Embryonic facial prominence (tissue), 1 donor: ENCODE measurements around the gene PSMD11.

Experiments
- DNase-seq: peaks from one replicate; pipeline ENCODE4 v3.0.0-alpha.2; 2016; ENCODE audit errors: extremely low spot score

PSMD11 gene

DNA sequence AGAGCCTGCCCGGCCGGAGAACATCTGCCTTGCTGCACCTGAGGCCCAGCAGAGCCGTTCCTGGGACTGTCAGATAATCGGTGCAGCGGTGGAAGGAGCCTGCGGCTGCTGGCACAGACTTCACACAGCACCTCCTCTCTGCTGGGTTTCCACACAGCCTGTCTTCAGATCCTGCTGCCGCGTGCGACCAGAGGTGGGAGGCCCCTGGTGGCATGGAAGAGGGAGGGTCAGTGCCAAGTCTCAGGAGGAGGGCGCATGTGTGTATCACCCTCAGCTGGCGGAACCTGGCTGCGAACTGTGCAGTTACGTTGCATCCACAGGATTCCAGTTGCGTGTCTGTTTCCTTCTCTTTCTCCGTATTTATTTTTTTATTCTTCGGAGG is 45.8 kb downstream of the PSMD11 start:
- no peak for DNase-seq

DNA sequence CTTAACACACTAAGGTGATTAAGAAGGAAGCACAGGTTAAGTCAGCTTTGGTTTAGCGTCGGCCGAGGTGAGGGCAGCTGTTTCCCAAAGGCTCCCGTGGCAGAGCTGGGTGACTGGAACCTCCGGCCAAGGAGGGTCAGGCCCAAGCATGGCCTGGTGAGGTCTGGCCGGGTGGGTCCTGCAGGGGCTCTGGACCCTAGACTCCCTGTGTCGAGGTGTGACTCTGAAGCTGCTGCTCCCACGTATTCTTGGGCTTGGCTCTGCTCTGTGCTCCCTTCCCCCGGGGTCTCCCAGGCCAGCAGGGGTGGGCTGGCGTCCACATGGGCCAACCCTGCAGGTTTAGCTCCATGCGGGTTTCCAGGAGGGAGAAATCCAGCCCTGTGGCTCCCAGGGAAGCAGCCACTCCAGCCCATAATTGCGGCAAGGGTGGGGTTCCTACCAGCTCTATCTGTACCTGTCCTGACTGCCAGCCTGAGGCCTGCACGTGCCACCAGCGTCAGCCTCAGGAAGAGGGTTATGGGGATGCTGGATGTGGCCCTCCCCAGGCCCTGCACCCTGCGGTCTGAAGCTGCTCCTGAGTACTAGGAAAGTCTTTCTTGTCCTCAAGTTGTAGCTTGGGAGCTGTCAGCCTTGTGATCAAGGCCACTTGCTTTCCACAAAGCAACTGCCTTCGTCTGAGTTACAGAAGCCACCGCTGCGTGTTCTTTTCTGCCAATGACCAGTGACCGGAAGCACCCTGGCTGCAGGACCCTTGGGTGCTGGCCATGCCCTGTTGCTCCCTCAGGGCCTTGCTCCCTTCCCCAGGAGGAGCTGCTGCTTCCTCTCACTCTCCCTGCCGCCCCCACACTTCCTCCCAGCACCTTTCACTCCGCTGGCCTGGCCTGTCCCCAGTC is 47.3 kb downstream of the PSMD11 start:
- DNase-seq = no peak

DNA sequence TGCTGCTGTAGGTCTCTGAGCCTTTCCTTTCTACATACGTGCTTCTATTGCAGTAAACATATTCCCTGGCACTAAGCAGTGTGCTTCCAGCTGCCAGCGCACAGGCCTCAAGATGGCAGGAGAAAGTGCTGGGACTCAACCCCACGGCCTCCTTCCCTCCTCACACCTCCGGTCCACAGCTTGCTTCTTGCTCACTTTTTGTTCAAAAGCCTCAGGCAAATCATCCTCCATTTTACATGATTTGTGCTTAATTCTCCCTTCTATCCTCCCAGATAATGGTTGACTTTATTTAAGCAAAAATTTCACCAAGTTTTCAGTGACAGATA is 47.9 kb downstream of the PSMD11 start:
- no peak for DNase-seq

DNA sequence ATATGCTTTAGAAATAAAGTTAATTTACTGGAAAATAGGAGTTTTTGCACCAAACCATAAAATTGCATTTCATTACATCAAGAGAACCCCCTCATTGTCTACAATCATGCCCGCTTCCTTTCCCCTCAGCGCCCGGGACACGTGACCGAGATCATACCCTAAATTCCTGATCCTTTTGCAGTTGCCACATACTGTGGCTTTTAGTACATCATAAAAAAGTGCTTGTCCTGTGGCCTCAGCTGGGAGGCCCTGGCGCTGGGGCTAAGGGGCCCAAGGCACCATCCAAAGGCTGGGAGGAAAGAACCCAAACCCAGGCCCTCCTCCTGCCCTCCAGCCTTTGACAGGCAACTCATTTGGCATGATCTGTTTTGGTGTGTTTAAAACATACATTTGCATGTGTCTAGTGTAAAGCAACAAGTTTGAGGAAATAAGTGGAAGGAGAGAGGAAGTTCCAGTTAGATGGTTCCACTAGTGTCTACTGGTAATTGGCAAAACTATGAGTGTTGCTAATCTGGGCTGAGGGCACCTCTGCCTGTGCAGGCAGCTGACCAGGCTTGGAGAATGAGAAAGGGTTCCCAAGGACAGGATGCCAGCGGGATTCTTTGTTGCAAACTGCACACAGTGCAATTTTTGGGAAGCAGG is 48.5 kb downstream of the PSMD11 start:
- no peak for DNase-seq

DNA sequence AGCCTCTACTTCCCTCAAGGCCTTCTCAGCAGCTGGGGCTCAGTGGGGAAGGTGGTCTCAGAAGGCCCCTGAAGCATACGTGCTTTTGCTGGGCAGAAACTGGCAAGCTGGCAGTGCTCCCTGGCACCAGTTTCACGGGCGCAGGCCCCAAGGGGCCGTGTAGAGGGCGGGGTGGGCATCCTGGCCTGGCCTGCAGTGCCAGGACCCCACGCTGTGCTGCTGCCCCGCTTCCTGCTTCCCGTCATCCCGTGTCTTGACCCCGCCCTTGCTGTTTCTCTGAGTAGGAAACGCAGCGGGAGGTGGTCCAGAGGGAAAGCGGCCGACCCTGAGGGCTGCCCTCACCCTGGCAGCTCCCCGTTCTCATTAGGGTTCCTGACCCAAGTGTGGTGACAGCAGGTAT is 49.3 kb downstream of the PSMD11 start:
- no peak for DNase-seq

DNA sequence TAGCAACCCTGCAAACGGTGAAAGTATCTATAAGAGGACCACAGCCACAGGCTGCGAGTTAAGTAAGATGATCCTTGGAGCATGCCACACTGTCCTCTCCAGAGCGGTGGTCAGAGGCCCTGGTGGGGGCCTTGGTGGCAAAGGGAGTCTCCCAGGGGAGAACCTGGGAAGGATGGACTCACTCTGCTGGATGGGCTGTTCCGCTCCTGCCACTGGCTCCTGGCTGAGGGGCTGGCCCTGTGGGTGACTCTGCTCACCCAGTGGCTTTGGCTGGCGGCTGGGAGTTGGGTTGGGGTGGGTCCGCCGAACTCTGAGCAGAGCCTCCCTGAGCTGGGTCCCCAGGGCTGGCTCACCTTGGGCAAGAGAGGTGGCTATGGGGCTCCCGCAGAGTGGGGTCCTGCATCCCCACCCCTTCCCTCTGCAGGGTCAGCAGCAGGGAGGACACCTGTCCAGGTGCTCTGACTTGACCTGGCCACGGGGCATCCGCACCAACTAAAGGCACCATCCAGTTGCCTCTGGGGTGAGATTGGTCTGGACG is 49.7 kb downstream of the PSMD11 start:
- DNase-seq = no peak

DNA sequence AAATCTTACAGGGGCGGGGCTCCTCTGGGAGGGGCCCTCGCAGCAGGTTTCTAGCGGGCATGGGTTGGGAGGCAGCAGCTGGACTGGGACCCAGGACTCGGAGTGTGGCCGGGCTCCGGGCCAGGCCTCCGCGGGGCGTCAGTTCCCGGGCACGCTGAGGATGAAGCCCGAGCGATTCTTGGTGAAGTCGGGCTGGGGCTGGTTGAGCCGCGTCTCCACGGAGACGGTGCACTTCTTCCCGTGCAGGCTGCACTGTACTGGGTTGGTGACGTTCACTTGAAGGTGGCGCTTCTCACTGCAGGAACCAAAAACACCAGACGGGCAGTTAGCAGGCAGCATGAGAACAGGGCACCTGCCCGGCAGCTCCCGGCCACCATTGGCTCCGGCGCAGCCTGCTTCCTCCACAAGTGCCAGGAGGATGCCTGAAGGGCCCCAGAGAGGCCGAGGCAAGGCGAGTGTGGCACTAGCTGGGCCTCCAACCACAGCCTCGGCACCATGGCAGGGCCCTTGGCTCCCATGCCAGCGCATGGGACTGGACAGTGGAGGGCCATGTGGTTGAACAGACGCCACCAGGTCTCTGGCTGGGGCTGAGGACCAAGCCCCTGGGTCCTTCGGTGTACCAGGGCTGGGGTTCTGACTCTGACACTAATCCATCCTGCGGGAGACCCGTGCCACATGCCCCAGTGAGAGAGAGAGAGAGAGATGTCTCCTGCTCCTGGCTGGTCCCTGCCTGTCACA is 50.5 kb downstream of the PSMD11 start:
- no peak for DNase-seq

DNA sequence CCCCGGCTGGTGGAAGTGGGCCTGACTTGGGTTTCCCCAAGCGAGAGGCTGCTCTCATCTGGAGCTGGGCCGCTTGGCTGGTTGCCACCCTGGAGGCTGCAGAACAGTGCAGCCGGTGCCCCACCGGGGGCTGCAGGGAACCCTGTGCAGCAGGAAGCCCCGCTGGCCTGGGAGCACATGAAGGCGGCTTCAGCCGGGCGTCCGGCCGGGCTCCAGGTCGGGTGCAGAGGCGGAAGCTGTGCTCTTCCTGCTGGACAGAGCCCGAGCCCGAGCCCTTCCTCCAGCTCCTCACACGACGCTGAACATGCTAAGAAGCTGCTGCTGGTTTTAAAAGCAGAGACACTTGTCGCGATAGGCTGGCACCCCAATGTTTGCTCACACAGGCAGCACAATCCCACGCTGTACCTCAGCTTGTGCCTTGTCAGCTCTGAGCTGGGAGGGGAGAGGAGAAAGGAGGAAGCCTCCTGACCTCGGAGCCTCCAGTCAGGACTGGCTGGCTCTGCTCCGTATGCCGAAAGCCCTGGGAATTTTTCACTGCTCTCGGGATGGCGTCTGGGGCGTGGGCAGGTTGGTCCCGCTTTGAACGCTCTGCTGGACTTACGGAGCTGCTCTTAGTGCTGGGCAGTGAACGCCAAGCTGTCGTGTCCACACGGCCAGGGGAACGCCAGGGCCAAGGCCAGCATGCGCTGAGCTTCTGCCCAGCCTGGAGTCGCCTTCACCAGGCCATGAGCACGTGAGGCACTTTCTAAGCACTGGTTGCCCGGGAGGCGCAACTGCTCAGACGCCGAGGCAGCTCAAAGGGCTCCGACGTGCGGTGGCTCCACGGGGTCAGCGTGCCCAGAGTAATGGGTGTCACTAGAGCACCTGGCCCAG is 51.3 kb downstream of the PSMD11 start:
- no peak for DNase-seq

DNA sequence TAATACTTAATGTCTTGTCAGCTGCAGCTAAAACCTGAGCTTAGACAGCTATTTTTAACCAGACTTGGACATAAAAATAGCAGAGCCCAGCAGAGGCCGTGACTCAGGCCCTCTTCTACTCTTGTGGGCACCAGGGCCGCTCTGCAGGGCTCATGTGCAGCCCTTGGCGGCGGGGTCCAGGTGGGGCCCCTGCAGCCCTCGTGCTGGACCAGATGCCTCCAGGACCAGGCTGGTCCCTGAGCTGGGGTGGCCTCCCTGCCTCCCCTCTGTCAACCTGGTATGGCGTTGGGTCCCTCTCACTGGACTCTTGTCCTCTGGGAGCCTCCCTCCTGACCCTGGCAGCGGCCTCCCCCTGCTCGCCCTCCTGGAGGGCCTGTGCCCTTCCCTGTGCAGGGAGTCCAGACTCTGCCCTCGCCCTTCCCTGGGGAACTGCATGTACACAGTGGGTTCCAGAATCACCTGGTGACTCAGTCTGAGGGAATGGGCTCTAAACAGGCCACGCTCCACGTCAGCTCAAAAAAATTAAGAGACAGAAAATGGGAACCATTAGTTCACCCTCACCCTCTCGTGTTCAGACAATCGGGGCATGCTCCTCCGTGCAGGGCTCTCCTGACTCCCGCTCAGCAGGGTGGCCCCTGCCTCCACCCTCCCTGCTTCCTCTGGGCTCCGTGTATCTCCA is 52.2 kb downstream of the PSMD11 start:
- DNase-seq = no peak

DNA sequence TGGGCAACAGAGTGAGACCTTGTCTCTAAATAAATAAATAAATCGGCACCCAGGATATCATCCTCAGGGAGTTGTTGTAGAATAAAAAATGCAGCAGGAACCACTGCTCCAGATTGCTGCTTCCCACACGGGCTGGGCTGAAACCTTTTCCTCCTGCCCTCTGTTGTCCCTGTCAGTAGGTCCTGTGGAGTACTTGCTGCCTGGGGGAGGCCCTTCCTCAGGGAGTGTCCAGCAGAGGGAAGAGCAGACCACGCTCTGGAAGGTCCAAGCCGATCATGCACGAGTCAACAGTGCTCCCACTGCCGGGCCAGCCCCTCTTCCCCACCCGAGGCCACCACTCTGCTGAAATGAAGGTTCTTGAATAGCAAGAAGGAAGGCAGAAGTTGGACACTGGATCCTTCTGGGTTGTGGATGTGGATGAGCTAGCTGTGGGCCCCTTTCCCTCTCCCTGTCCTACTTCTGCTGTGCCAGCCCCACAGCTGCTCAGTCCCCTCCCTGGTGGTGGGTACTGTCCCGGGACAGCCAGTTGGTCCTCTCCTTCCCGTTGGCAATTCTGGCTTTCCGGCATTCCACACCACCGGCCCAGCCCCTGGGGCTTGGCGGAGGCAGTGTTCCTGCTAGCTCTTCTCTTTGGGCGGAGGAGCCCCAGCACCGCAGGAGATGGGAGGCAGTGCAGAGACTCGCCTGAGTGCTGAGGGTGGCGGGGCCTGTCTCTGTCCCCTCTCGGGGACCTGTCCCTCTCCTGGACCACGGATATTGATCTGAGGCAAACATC is 53.3 kb downstream of the PSMD11 start:
- DNase-seq = no peak

DNA sequence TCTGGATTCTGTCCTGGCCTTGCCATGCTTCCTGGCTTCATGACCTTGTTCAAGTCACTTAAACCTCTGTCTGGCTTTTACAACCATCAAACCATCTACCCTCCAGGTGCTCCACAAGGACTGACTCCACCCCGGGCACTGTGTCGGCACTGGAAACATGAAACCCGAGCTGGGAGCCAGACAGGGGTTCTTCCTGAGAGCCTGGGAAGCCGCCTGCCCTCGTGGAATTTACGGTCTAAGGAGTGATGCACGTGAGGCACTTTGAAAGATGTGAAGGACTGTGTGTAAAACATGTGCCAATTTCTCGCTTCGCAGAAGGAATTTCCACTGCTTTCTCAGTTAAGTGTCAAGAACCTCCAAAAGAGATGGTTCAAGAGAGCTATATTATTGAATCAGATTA is 54.1 kb downstream of the PSMD11 start:
- no peak for DNase-seq

DNA sequence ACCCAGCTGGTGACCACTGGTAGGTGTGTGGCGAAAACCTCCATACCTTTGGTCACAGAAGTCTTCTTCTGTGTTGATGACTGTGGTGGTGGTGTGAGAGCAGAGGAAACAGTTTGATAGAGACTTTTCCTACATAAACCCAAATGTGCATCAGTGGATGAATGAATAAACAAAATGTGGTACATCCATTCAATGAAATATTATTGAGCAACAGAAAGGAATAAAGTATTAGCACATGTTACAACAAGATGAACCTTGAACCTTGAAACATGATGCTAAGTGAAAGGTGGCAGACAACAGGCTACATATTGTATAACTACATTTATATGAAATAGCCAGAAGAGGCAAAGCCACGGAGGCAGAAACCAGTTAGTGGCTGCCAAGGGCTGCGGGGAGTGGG is 57.7 kb downstream of the PSMD11 start:
- DNase-seq = no peak

DNA sequence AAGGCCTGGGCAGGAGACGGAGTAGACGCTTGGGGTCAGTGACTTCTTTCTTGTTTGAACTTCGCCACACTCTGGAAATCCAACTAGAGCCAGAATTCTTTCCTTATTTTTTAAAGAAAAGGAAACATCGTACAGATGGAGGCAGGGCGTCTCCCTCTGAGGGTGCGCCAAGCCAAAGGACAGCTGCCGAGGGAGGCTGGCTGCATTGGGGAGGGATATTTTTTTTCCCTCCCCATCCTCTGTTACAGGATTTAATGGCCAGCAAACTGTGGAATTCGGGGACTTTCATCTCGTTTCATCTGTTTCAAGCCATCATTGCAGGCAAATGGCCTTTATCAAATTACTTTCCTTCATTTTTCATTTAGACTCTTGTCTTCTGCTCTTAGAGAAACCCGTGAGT is 58.4 kb downstream of the PSMD11 start:
- DNase-seq = no peak

DNA sequence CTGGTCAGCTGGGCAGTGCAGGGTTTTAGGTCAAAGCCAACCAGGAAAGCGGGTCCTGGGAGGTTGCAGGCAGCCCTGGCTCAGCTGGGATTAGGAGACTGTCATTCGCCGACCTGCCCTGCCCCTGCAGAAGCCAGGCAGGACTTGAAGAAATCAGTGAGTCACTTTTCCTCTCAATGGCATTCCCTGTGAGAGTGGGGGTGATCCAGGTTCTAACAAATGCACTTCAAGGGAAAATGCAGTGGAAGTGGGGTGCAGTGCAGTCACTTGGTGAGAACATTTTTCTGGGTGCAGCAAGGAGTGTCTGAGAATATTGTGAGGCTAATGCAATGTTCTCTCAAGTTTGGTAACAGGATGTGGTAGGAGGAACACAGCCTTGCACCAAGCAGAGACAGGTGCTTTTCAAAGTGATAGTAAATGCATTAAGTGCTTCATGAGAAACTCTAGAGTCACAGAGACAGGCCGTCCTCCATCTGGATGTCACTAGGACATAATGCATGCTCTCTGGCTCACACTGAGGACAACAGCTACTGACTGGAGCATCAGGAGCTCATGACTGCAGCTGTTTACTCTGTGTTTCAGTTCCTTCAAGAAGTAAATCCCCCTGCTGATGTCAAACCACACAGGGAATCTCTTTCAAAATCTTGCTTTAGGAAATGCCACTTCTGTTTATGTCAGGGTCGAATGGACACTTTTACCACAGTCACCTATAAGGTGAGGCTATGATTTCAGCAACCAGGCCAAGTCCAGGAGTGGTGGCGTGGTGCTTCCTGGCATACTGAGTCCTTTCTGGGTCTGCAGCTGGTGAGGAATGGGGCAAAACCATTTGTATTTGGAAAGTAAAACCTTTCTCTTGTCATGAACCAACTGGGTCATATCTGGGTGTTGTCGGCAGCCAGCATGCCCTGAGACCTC is 59.2 kb downstream of the PSMD11 start:
- DNase-seq = no peak

DNA sequence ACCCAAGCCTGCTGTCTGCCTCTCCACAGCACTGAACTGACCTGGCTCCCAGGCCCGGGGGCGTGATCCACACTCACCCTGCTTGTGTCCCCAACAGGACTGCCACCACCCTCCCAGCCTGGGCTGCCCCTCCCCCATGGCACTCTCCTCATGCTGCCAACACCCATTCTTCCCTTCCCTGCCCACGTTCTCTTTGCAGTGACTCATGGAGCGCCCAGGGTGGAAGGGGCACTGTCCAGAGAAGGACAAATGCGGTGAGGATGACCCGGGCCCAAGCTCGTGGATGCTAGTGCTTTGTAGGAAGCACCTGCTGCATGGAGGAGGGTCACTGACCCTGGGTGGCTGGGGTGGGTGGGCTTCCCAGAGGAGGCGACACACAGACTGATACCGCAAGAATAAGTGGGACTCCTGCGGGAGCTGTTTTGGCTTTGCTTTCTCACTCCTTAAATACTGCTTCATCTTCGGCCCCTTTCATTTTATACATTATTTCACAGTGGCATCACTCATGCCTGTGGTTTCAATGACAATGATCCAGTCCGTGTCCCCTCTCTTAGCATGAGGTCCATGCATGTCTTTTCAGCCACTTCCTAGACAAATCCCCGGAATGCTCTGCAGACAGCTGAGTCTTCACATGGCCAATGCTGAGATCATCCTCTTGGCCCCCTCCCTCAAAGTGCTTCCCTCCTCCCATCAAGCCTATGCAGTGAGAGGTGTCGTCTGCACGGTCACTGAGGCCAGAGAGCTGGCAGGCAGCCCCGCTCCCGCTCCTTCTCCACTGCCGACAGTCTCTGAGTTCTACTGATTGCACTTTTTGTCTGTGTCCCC is 60.1 kb downstream of the PSMD11 start:
- DNase-seq = no peak

DNA sequence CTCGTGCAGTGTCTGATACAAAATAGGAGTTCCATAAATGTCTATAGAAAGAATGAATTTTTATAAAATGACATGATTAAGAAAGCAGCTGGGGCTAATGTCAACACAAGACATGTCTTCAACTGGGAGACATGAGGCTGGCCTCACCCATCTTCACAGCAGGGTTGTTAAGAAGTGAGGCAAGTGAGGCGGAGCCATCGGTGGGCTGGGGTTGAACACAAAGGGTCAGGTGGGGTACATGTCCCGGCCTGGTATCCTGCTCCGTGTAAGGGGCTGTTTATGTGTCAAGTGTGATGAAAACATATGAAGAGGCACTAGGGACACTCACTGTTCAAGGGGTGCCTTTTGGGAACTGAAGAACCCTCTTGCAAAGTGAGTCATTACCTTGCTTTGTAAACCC is 64.6 kb downstream of the PSMD11 start:
- DNase-seq = no peak

DNA sequence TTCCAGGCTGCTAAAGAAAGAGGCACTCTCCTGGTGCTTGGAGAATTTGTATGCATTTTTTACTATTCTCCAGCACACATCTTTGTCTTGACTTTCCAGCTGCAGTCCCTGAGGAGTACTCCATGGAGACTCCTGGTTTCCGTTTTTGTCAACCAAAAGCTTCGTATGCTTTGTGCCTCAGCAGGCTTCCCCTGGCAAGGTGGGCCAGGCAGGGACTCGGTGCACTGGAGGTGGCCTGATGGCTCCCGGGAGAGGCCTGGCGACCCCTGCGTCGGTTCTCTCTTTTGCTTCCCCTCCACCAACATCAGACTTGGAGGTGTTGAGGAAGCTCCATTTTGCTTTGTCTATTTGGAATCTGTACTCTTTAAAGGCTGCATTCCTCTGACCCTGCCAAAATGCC is 66.2 kb downstream of the PSMD11 start:
- DNase-seq = no peak

DNA sequence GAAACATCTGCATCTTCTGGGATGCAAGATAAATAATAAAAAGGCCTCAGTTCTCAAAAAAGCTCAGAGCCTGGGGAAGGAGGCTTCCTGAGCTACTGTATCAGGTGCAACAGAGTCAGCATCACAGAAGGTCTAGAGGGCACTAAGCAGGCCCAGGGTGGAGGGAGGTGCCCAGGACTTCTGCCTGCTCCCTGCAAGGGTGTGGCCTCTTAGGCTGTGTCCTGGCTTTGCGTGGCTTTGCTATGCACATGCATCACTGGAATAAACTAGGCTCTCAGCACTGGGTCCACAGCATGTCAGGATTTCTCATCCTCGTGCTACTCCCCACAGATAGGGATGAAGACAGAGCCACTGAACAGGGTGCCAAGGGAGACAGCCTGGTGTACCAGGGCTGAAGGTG is 68.0 kb downstream of the PSMD11 start:
- no peak for DNase-seq
